A549 (cell line): ENCODE measurements around the gene UTP4.

Experiments used
- ELK1 ChIP-seq: fragments of 150-350 bp; IDR thresholded peaks from 2 replicates; pipeline ENCODE4 v1.6.1; 2014; ENCODE audit warnings: low read depth, mild to moderate bottlenecking, low read length
- EP300 ChIP-seq, 2 experiments: fragments of >200 bp; sonication (Bioruptor Twin); formaldehyde crosslinking; IDR thresholded peaks; 2 replicates in 1 of 2; 3 replicates in 1 of 2; pipeline ENCODE4 v1.6.1; 2016 to 2017
- HDAC2 ChIP-seq: fragments of 200-600 bp; sonication (generic); IDR thresholded peaks from 2 replicates; pipeline ENCODE4 v1.6.1; 2016
- MAZ ChIP-seq: fragments of 150-350 bp; IDR thresholded peaks from 2 replicates; pipeline ENCODE4 v1.6.1; 2014; ENCODE audit warnings: antibody characterized with exemption, low read depth, low read length, borderline replicate concordance
- POLR2A ChIP-seq: IDR thresholded peaks from 2 replicates; pipeline ENCODE4 v1.6.1; 2012; ENCODE audit warnings: mild to moderate bottlenecking, low read length
- POLR2AphosphoS2 ChIP-seq: conservative IDR thresholded peaks from 2 replicates; pipeline ENCODE4 v1.6.1; 2012; ENCODE audit warnings: low read length, improper control_type of control experiment, inconsistent platforms
- RCOR1 ChIP-seq: fragments of 150-350 bp; IDR thresholded peaks from 2 replicates; pipeline ENCODE4 v1.6.1; 2014; ENCODE audit warnings: antibody characterized with exemption, low read length, low read depth
- SMC3 ChIP-seq: fragments of >200 bp; sonication (Bioruptor Twin); formaldehyde crosslinking; IDR thresholded peaks from 3 replicates; pipeline ENCODE4 v1.6.1; 2018; ENCODE audit warnings: inconsistent platforms
- TFCP2L1 ChIP-seq: fragments of 250-450 bp; sonication (Bioruptor Pico); IDR thresholded peaks from 2 replicates; pipeline ENCODE4 v1.5.0; 2021; ENCODE audit warnings: mild to moderate bottlenecking
- ZFP36 ChIP-seq: fragments of 450-650 bp; IDR thresholded peaks from 2 replicates; pipeline ENCODE4 v1.6.1; 2014; ENCODE audit warnings: borderline replicate concordance; ENCODE audit not compliant: partially characterized antibody
- TF ChIP-seq, protein P1 (sequence below): fragments of >200 bp; sonication (Bioruptor Twin); formaldehyde crosslinking; IDR thresholded peaks from 3 replicates; pipeline ENCODE4 v1.5.1; 2016
- TF ChIP-seq, protein P2 (sequence below): fragments of 200-600 bp; sonication (generic); IDR thresholded peaks from 2 replicates; pipeline ENCODE4 v1.6.1; 2016; ENCODE audit warnings: antibody characterized with exemption, mild to moderate bottlenecking, moderate library complexity

DNA sequence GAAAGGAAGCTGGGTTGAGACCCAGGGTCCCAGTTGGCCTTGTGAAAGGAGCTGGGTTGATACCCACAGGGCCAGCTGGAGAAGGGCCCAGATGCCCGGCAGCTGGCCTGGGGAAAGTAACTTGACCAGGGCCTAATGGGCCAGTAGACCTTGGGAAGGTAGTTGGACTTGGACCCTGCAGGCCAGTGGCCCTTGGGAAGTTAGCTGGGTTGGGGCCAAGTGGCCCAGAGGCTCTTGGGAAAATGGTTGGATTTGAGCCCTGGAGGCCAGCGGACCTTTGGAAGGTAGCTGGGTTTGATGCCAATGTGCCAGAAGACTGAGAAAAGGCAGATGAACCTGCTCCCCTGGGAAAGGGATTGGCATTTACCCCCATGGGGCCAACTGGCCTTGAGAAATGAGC is 13.5 kb upstream of the UTP4 start:
- no peak for TF ChIP-seq SMC3
- TF ChIP-seq, protein P1, sequence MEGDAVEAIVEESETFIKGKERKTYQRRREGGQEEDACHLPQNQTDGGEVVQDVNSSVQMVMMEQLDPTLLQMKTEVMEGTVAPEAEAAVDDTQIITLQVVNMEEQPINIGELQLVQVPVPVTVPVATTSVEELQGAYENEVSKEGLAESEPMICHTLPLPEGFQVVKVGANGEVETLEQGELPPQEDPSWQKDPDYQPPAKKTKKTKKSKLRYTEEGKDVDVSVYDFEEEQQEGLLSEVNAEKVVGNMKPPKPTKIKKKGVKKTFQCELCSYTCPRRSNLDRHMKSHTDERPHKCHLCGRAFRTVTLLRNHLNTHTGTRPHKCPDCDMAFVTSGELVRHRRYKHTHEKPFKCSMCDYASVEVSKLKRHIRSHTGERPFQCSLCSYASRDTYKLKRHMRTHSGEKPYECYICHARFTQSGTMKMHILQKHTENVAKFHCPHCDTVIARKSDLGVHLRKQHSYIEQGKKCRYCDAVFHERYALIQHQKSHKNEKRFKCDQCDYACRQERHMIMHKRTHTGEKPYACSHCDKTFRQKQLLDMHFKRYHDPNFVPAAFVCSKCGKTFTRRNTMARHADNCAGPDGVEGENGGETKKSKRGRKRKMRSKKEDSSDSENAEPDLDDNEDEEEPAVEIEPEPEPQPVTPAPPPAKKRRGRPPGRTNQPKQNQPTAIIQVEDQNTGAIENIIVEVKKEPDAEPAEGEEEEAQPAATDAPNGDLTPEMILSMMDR, result no peak
- no peak for TF ChIP-seq EP300 (IDR thresholded peaks at IDR 0.05)
- TF ChIP-seq ZFP36, result no peak
- no peak for TF ChIP-seq POLR2A
- no peak for TF ChIP-seq ELK1
- no peak for TF ChIP-seq MAZ
- TF ChIP-seq RCOR1, result no peak
- no peak for TF ChIP-seq POLR2AphosphoS2
- TF ChIP-seq TFCP2L1 (CRISPR knock-in tag), result no peak
- TF ChIP-seq HDAC2, result no peak
- TF ChIP-seq, protein P2, sequence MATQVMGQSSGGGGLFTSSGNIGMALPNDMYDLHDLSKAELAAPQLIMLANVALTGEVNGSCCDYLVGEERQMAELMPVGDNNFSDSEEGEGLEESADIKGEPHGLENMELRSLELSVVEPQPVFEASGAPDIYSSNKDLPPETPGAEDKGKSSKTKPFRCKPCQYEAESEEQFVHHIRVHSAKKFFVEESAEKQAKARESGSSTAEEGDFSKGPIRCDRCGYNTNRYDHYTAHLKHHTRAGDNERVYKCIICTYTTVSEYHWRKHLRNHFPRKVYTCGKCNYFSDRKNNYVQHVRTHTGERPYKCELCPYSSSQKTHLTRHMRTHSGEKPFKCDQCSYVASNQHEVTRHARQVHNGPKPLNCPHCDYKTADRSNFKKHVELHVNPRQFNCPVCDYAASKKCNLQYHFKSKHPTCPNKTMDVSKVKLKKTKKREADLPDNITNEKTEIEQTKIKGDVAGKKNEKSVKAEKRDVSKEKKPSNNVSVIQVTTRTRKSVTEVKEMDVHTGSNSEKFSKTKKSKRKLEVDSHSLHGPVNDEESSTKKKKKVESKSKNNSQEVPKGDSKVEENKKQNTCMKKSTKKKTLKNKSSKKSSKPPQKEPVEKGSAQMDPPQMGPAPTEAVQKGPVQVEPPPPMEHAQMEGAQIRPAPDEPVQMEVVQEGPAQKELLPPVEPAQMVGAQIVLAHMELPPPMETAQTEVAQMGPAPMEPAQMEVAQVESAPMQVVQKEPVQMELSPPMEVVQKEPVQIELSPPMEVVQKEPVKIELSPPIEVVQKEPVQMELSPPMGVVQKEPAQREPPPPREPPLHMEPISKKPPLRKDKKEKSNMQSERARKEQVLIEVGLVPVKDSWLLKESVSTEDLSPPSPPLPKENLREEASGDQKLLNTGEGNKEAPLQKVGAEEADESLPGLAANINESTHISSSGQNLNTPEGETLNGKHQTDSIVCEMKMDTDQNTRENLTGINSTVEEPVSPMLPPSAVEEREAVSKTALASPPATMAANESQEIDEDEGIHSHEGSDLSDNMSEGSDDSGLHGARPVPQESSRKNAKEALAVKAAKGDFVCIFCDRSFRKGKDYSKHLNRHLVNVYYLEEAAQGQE, result no peak
